Stimulated activated naive CD8-positive, alpha-beta T cell treated with anti-CD3 and anti-CD28 coated beads, Interleukin-15, Interleukin-2, amounts not matched to agents 100 U/mL and 50 U/mL, for 24 hours (primary cell): ENCODE results near the gene KRT39.
"Not testable (repeated sequence)": the region's sequence is repeated elsewhere in the genome, so short reads cannot be mapped to it uniquely, and the experiment has no call there.

ENCODE experiments used
- ATAC-seq: fragments of 150-1000 bp; cut with Tn5 transposase; one replicate; pipeline ENCODE4 v1.10.0; 2021
- DNase-seq: peaks from one replicate; pipeline ENCODE4 v3.0.0; 2021

Gene KRT39

DNA sequence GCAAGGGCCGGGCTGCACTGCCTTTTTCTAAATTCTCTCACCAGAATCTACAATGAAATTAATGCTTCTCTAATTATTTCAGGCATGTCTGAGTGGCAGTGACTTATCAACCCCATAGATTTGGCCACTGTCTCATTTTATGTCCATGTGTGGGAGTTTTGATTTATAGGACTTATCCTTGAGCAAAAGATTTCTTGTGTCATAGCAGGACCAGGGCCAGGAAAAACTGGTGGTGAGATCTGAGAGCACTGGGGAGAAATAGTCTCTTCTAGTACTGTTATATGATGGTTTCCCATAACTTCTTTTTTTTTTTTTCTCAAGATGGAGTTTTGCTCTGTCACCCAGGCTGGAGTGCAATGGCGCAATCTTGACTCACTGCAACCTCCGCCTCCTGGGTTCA lies 27.8 kb downstream of the KRT39 start:
- DNase-seq (no peak), ATAC-seq (no peak)

- DNase-seq (peak; percentile 7), ATAC-seq (peak; percentile 46)
Measured at GRCh38 chr17:40937384-40937819, 29.3 kb downstream of the KRT39 start, which contains the start of gene KRT23. Gene KRT23 (minus strand): TSS chr17:40937646. CDS start chr17:40936603, 1,043 bp downstream.

GRCh38 chr17:40936976-40937375 lies 29.8 kb downstream of the KRT39 start:
- no peak for ATAC-seq
- DNase-seq, result no peak

DNA sequence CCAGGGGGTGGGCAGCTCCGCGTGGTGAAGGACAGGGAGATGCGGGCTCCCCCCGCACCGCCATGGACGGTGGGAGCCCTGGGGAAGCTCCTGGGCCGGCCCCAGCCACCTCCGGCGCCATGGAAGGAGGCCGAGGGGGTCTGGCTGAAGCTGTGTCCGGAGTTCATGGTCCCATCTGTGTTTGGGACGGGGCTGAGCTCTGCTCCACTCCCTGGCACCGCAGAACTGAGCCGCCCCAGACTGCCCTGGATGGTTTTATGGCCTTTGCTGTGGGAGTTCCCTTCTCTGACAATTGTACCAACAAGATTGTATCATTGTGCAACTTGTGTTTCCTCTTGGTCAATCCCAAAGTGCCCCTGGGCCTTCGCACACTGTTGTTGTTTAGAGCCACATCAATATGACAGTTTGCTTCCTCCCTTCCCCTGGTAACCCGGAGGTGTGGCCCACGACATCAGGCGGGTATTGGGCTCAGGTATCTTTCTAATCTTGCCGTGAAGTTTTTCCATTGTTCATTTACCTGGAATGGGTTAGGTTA lies 30.2 kb downstream of the KRT39 start:
- ATAC-seq, result no peak
- no peak for DNase-seq

DNA sequence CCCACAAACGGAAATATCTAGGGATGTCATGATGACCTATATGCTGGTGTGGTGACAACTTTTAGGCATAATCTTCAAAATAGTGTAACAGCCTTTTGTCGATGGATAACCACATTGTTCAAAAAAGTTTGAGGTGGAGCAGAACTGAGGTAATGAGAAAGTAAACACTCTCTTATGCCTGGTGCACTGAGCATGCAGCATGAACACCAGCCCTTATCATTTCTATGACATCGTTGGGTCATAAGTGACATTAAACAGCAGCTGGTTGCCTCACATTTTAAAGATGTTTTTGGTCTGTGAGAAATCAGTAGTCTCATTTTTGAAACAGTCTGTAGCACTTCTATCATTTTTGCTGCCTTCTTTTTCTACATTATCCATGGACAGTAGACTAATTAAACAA lies 31.1 kb downstream of the KRT39 start:
- ATAC-seq, result no peak
- no peak for DNase-seq

- ATAC-seq (no peak), DNase-seq (no peak)
Measured at GRCh38 chr17:40932608-40933007, 34.1 kb downstream of the KRT39 start.

DNA sequence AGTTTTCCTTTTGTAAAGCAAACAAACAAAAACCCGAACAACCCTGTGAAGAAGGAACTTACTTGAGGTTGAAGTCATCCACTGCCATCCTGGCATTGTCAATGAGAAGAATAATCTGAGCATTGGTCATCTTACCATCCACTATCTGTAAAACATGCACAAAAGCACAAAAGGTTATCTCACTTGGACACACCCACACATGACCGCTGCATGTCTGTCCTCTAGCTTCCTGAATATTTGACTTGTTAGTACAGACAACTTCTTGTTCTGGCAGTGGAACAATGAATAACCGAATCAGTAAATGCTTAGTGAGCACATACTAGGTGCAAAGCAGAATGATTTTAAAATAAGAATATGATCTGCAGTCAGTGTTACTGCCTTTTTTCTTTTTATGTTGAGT lies 35.4 kb downstream of the KRT39 start:
- no peak for DNase-seq
- ATAC-seq, result no peak

- ATAC-seq (no peak), DNase-seq (no peak)
Measured at GRCh38 chr17:40926341-40926740, 40.4 kb downstream of the KRT39 start.

- ATAC-seq (no peak), DNase-seq (no peak)
Measured at GRCh38 chr17:40922239-40922638, 44.5 kb downstream of the KRT39 start.

- DNase-seq (no peak), ATAC-seq (no peak)
Measured at GRCh38 chr17:40921026-40921425, 45.7 kb downstream of the KRT39 start.

- ATAC-seq, DNase-seq: not testable (repeated sequence)
Measured at GRCh38 chr17:40917116-40917515, 49.6 kb downstream of the KRT39 start.

- DNase-seq (no peak), ATAC-seq (no peak)
Measured at GRCh38 chr17:40916366-40916765, 50.4 kb downstream of the KRT39 start.

DNA sequence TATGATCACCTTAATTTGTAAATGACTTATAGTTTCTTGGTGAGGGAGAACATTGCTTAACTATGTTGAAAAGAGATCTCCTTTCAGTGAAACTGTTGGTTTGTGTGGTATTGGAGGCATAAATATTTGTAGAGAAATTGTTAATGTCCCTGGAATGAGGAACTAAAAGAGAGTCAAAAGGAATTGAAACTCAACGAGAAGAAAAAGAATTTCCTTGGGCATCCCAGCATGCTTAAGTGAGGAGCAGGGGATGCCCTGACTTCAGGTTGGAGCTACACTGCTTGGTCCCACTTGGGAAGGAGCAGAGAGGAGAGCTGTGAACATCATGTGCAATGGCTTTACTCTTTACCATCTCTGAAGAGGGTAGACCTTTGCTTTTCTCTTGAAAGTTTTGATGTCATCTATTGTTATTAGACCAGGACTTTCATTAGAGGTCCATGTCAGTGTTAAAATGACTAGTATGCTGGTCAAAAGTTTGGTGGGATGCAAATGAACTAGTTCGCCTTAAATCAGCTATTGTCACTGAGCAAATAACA lies 51.0 kb downstream of the KRT39 start:
- ATAC-seq, result no peak
- DNase-seq, result no peak

DNA sequence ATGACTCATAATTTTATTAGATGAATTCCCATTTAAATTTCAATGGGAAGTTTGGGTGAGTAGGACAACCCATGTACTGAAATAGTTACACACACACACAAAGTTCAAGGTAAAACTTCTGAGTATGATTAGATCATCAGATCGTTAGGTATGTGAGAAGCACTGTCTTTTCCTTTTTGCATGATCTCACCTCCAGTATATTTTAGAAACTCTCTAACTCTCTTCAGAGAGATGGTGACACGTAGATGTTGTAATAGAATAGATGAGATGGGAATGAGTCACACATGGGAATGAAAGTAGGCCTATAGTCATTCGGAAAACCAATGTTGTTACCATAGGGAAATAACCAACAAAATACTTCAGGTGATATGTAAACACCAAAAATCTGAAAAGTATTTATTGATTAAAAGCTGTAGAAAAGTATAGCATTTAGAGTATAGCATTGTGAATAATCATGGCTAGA lies 51.5 kb downstream of the KRT39 start:
- DNase-seq, result no peak
- ATAC-seq, result peak; percentile 65

GRCh38 chr17:40914075-40914855 lies 52.5 kb downstream of the KRT39 start:
- no peak for ATAC-seq
- no peak for DNase-seq

- DNase-seq (no peak), ATAC-seq (no peak)
Measured at GRCh38 chr17:40912486-40913210, 54.1 kb downstream of the KRT39 start.

DNA sequence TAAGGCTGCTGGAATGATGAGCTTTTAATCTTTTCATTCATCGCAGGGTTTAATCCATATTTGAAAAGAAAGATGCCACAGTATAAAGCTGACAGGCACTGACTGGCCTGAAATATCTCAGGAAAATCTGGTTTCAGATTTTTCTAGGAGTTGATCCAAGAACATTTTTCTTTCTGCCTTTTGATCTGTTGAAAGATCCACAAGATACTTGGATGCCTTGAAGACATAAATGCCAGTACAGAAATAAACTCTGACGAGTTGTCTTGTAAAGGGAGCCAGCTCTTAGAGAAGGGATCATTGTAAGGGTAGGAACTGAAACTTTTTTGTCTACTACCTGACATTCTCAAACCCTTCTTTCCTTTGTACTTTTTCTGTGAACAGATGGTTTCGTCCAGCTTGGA lies 56.3 kb downstream of the KRT39 start:
- ATAC-seq, result no peak
- DNase-seq, result no peak

DNA sequence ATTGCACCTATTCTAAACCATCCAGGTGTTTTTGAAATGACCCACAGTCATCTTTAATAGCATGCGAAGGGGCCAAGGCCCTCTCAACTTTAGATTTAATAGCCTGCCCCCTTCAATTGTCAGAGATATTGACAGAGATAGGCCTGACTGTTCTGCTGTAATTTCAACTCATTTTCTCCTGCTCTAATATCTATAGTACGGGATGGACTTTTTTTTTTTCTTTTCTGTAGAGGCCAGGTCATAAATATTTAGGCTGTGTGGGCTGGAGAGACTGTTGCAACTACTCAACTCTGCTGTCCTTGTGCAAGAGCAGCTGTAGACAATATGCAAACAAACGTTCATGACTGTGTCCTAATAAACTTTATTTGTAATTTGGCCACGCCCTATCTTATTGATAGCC lies 57.0 kb downstream of the KRT39 start:
- no peak for DNase-seq
- no peak for ATAC-seq

DNA sequence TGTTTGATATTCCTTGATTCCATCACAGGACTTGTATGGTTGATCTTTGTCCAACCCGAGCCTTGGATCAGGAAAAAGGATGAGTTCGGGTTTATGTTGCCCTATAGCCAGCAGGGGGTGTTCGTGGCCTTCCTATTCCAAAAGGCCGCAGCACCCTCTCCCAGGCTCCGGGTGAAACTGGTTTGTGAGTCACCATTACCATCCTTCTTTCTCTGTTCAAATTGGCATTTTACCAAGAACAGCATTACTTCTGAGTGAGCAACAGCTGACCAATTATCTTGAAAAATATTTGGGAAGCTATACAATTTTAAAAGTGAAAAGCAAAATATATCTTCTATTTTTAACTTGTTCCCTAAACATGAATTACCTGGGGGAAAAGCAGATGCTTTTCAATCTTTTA lies 57.4 kb downstream of the KRT39 start:
- ATAC-seq (peak; percentile 90), DNase-seq (peak; percentile 65)
